ENCODE measurements around the gene PRKCH.

Gene PRKCH

GRCh38 chr14:61476754-61477410, 155.5 kb downstream of the PRKCH start:
- peak in 1 of 2 donors; percentile 99 for DNase-seq

- DNase-seq: no peak
These were observed 156.5 kb downstream of the PRKCH start for GRCh38 chr14:61477712-61478462.

- DNase-seq: no peak
These were observed 157.6 kb downstream of the PRKCH start for GRCh38 chr14:61478971-61479473.

- DNase-seq: peak in 1 of 2 donors; percentile 45
These were observed 158.5 kb downstream of the PRKCH start for GRCh38 chr14:61479746-61480502.

GRCh38 chr14:61480704-61481285, 159.4 kb downstream of the PRKCH start:
- DNase-seq: no peak

GRCh38 chr14:61481701-61482100, 160.3 kb downstream of the PRKCH start:
- no peak for DNase-seq

GRCh38 chr14:61482348-61483206, 161.2 kb downstream of the PRKCH start:
- DNase-seq: no peak

GRCh38 chr14:61483476-61483875, 162.1 kb downstream of the PRKCH start:
- DNase-seq: no peak

- DNase-seq: no peak
These were observed 162.7 kb downstream of the PRKCH start for GRCh38 chr14:61484031-61484430.

GRCh38 chr14:61484826-61485584, 163.6 kb downstream of the PRKCH start:
- no peak for DNase-seq

- no peak for DNase-seq
These were observed 164.3 kb downstream of the PRKCH start for GRCh38 chr14:61485661-61486060.

- DNase-seq: no peak
These were observed 165.6 kb downstream of the PRKCH start for GRCh38 chr14:61486930-61487495.

- DNase-seq: no peak
These were observed 167.3 kb downstream of the PRKCH start for GRCh38 chr14:61488417-61489401.

- no peak for DNase-seq
These were observed 168.1 kb downstream of the PRKCH start for GRCh38 chr14:61489512-61489911.

- peak in 1 of 2 donors; percentile 29 for DNase-seq
These were observed 168.6 kb downstream of the PRKCH start for GRCh38 chr14:61489932-61490331.

- no peak for DNase-seq
These were observed 169.8 kb downstream of the PRKCH start for GRCh38 chr14:61491224-61491623.

- DNase-seq: no peak
These were observed 170.6 kb downstream of the PRKCH start for GRCh38 chr14:61491876-61492434.

- DNase-seq: no peak
These were observed 171.1 kb downstream of the PRKCH start for GRCh38 chr14:61492474-61492873.

- DNase-seq: no peak
These were observed 171.9 kb downstream of the PRKCH start for GRCh38 chr14:61493239-61493638.

Measured in bone marrow (tissue), 2 donors.